ENCODE data around the gene TNPO3.
"Not testable (repeated sequence)": the region's sequence is repeated elsewhere in the genome, so short reads cannot be mapped to it uniquely, and the experiment has no call there.

TNPO3 gene

DNA sequence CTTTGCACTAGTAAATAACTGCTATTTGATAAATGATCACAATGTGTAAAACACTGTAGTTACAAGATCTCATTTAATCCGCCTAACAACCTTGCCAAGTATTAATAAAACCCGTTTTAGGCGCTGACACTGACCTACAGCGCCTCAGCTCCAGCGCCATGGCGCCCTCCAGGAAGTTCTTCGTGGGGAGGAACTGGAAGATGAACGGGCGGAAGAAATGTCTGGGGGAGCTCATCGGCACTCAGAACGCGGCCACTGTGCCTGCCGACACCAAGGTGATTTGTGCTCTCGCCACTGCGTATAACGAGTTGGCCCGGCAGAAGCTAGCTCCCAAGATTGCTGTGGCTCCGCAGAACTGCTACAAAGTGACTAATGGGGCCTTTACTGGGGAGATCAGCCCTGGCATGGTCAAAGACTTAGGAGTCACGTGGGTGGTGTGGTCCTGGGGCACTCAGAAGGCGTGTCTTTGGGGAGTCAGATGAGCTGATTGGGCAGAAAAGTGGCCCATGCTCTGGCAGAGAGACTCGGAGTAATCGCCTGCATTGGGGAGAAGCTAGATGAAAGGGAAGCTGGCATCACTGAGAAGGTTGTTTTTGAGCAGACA lies 1.1 kb upstream of the TNPO3 start:
- TF ChIP-seq, protein P1, sequence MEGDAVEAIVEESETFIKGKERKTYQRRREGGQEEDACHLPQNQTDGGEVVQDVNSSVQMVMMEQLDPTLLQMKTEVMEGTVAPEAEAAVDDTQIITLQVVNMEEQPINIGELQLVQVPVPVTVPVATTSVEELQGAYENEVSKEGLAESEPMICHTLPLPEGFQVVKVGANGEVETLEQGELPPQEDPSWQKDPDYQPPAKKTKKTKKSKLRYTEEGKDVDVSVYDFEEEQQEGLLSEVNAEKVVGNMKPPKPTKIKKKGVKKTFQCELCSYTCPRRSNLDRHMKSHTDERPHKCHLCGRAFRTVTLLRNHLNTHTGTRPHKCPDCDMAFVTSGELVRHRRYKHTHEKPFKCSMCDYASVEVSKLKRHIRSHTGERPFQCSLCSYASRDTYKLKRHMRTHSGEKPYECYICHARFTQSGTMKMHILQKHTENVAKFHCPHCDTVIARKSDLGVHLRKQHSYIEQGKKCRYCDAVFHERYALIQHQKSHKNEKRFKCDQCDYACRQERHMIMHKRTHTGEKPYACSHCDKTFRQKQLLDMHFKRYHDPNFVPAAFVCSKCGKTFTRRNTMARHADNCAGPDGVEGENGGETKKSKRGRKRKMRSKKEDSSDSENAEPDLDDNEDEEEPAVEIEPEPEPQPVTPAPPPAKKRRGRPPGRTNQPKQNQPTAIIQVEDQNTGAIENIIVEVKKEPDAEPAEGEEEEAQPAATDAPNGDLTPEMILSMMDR (IDR thresholded peaks at IDR 0.05; ENCODE audit: low read depth, low read length, missing control alignments): no peak
- peak overlapping the region; percentile 95 for H3K4me3 ChIP-seq (replicated peaks; ENCODE audit: low read depth, low read length)
- DNase-seq (ENCODE audit: extremely low read depth, low read depth): no peak

- DNase-seq (ENCODE audit: extremely low read depth, low read depth): no peak
- peak overlapping the region; percentile 95 for H3K4me3 ChIP-seq (replicated peaks; ENCODE audit: low read depth, low read length)
- TF ChIP-seq, protein P1 (IDR thresholded peaks at IDR 0.05; ENCODE audit: low read depth, low read length, missing control alignments): no peak
These were observed 444 bp upstream of the TNPO3 start for GRCh38 chr7:129055294-129055816.

- DNase-seq (ENCODE audit: extremely low read depth, low read depth): no peak
- peak overlapping the region; percentile 95 for H3K4me3 ChIP-seq (replicated peaks; ENCODE audit: low read depth, low read length)
- TF ChIP-seq, protein P1 (IDR thresholded peaks at IDR 0.05; ENCODE audit: low read depth, low read length, missing control alignments): no peak
These were observed 923 bp downstream of the TNPO3 start for GRCh38 chr7:129053938-129054437.

DNA sequence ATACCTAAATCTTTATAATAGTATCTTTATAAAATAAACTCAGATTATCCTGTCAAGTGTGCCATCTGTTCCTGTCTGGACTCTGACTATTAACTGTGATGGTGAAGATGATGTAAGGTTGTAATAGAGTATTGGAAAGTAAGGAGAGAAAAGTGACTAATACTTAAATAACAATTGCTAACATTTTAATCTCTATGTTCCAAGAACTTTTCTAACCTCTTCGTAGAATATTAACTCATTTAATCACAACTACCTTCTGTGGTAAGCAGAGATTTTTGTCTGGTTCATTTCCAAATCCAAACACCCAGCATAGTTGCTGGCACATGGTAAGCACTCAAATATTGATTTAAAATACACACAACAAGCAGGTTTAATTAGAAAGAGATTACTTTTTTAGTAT lies 2.5 kb downstream of the TNPO3 start:
- no peak for DNase-seq (ENCODE audit: extremely low read depth, low read depth)
- peak overlapping the region; percentile 95; the same call in 1 of the 2 replicates for H3K4me3 ChIP-seq (replicated peaks; ENCODE audit: low read depth, low read length)
- TF ChIP-seq, protein P1 (IDR thresholded peaks at IDR 0.05; ENCODE audit: low read depth, low read length, missing control alignments): no peak

DNA sequence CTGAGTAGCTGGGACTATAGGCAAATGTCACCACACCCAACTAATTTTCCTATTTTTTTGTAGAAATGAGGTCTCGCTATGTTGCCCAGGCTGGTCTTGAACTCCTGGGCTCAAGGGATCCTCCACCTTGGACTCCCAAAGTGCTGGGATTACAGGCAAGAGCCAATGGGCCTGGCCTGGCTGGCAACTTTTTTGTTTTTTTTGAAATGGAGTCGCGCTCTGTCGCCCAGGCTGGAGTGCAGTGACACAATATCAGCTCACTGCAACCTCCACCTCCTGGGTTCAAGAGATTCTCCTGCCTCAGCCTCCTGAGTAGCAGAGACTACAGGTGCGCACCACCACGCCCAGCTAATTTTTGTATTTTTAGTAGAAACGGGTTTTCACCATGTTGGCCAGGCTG lies 3.5 kb downstream of the TNPO3 start:
- not testable (repeated sequence) for DNase-seq (ENCODE audit: extremely low read depth, low read depth); H3K4me3 ChIP-seq (replicated peaks; ENCODE audit: low read depth, low read length)

- TF ChIP-seq, protein P1 (IDR thresholded peaks at IDR 0.05; ENCODE audit: low read depth, low read length, missing control alignments): no peak
- no peak for DNase-seq (ENCODE audit: extremely low read depth, low read depth)
- no peak overlapping the region for H3K4me3 ChIP-seq (replicated peaks; ENCODE audit: low read depth, low read length)
These were observed 7.2 kb downstream of the TNPO3 start for GRCh38 chr7:129047761-129048160.

GRCh38 chr7:129045682-129046081 lies 9.2 kb downstream of the TNPO3 start:
- no peak overlapping the region for H3K4me3 ChIP-seq (replicated peaks; ENCODE audit: low read depth, low read length)
- TF ChIP-seq, protein P1 (IDR thresholded peaks at IDR 0.05; ENCODE audit: low read depth, low read length, missing control alignments): no peak
- DNase-seq (ENCODE audit: extremely low read depth, low read depth): no peak
